SK-N-SH (cell line): Measurements from ENCODE around the gene KRTAP10-2. TPM values are rescaled to one million over a fixed set of nuclear protein-coding genes. Genes with fewer than 3 reads are reported as not detected.

Source experiments
- CTCF ChIA-PET: fragments of 300-600, 350-600 bp; formaldehyde crosslinking; extraction: SDS; loops from one replicate; lab custom pipeline; 2021; lab: Yijun Ruan, JAX
- POLR2A ChIA-PET: fragments of 350-600 bp; sonication (Branson Sonifier 250); formaldehyde crosslinking; extraction: SDS; loops from one replicate; lab custom pipeline; 2020; ENCODE audit warnings: antibody characterized with exemption, inconsistent platforms; lab: Yijun Ruan, JAX
- DNase-seq: peaks from one replicate; pipeline ENCODE4 v3.0.0; 2012
- H2AFZ ChIP-seq: fragments of 200-600 bp; sonication (generic); 2 replicates; pipeline ENCODE4 v1.8.1; 2016; ENCODE audit warnings: antibody characterized with exemption, mild to moderate bottlenecking, low read depth
- H3F3A ChIP-seq: fragments of 200-600 bp; sonication (generic); replicated peaks from 2 replicates; pipeline ENCODE3; 2016; ENCODE audit warnings: antibody characterized with exemption, mild to moderate bottlenecking; ENCODE audit not compliant: insufficient read depth
- H3K27ac ChIP-seq, 2 experiments: fragments of 200-500 bp in 1 of 2; fragments of 200-600 bp in 1 of 2; sonication (Bioruptor generic) in 1 of 2; sonication (generic), shearing (Covaris generic) in 1 of 2; 2 replicates each; pipeline versions ENCODE4 v1.5.1 to v1.6.1; 2014 to 2016; ENCODE audit warnings: low read depth in 2 of 2, inconsistent platforms in 1 of 2, low read length in 1 of 2, mild to moderate bottlenecking in 1 of 2, mixed read lengths in 1 of 2
- H3K27me3 ChIP-seq: fragments of 200-600 bp; sonication (generic), shearing (Covaris generic); 2 replicates; pipeline ENCODE4 v1.6.1; 2016; ENCODE audit warnings: mixed run types; ENCODE audit not compliant: insufficient read depth
- H3K36me3 ChIP-seq, 2 experiments: fragments of 200-500 bp in 1 of 2; fragments of 200-600 bp in 1 of 2; sonication (Bioruptor generic) in 1 of 2; sonication (generic) in 1 of 2; replicated peaks in 1 of 2; 2 replicates each; pipeline versions ENCODE3 to v1.5.1; 2014 to 2016; ENCODE audit warnings: low read length in 1 of 2, mild to moderate bottlenecking in 1 of 2; ENCODE audit not compliant: insufficient read depth in 2 of 2, control insufficient read depth in 1 of 2
- H3K4me1 ChIP-seq, 2 experiments: fragments of 200-500 bp in 1 of 2; fragments of 200-600 bp in 1 of 2; sonication (Bioruptor generic) in 1 of 2; sonication (generic), shearing (Covaris generic) in 1 of 2; 2 replicates each; pipeline versions ENCODE4 v1.5.1 to v1.6.1; 2014 to 2016; ENCODE audit warnings: low read depth in 1 of 2, low read length in 1 of 2, mixed run types in 1 of 2; ENCODE audit not compliant: insufficient read depth in 2 of 2, control insufficient read depth in 1 of 2
- H3K4me2 ChIP-seq: fragments of 200-600 bp; sonication (generic), shearing (Covaris generic); 2 replicates; pipeline ENCODE4 v1.6.1; 2017; ENCODE audit warnings: mixed run types
- H3K4me3 ChIP-seq, 2 experiments: fragments of 200-500 bp in 1 of 2; fragments of 200-600 bp in 1 of 2; sonication (Bioruptor generic) in 1 of 2; sonication (generic), shearing (Covaris generic) in 1 of 2; 2 replicates each; pipeline versions ENCODE4 v1.5.1 to v1.8.1; 2014 to 2016; ENCODE audit warnings: low read depth in 2 of 2, inconsistent platforms in 1 of 2, low read length in 1 of 2, mild to moderate bottlenecking in 1 of 2, mixed read lengths in 1 of 2, moderate library complexity in 1 of 2
- H3K79me2 ChIP-seq: fragments of 200-600 bp; sonication (generic); 2 replicates; pipeline ENCODE4 v1.8.1; 2017; ENCODE audit warnings: mild to moderate bottlenecking; ENCODE audit not compliant: insufficient read depth
- H3K9ac ChIP-seq: fragments of 200-600 bp; sonication (generic); 2 replicates; pipeline ENCODE4 v1.6.1; 2017; ENCODE audit warnings: mixed run types
- H3K9me2 ChIP-seq: fragments of 200-600 bp; sonication (generic); 2 replicates; pipeline ENCODE4 v1.6.1; 2017; ENCODE audit warnings: mixed run types
- H3K9me3 ChIP-seq: fragments of 200-600 bp; sonication (generic); 2 replicates; pipeline ENCODE4 v1.6.1; 2017; ENCODE audit warnings: mixed run types, mild to moderate bottlenecking, moderate library complexity
- H4K20me1 ChIP-seq: fragments of 200-600 bp; sonication (generic); 2 replicates; pipeline ENCODE4 v1.6.1; 2017; ENCODE audit warnings: mild to moderate bottlenecking, mixed run types; ENCODE audit not compliant: insufficient read depth
- CHD2 ChIP-seq: fragments of 150-350 bp; IDR thresholded peaks from 2 replicates; pipeline ENCODE4 v1.6.1; 2018; ENCODE audit warnings: low read length; ENCODE audit not compliant: partially characterized antibody
- ELF1 ChIP-seq: IDR thresholded peaks from 2 replicates; pipeline ENCODE4 v1.4.0; 2012
- EP300 ChIP-seq, 2 experiments: IDR thresholded peaks; 2 replicates each; pipeline versions ENCODE4 v1.4.0 to v1.6.1; 2012; ENCODE audit warnings: borderline replicate concordance in 1 of 2, low read depth in 1 of 2, low read length in 1 of 2
- EZH2phosphoT487 ChIP-seq: fragments of 200-600 bp; sonication (generic); IDR thresholded peaks from 2 replicates; pipeline ENCODE4 v1.6.1; 2017; ENCODE audit warnings: low read depth, mixed run types, mild to moderate bottlenecking, antibody characterized with exemption, moderate library complexity, borderline replicate concordance
- FOXJ3 ChIP-seq: sonication (generic); formaldehyde crosslinking; IDR thresholded peaks from 2 replicates; pipeline ENCODE4 v1.5.1; 2020; ENCODE audit warnings: mild to moderate bottlenecking, missing genetic modification reagents
- JUND ChIP-seq: IDR thresholded peaks from 2 replicates; pipeline ENCODE4 v1.4.0; 2012
- MXI1 ChIP-seq: IDR thresholded peaks from 2 replicates; pipeline ENCODE4 v1.6.1; 2012; ENCODE audit warnings: mild to moderate bottlenecking, low read depth, low read length, improper control_type of control experiment
- NFIC ChIP-seq: IDR thresholded peaks from 2 replicates; pipeline ENCODE4 v1.4.0; 2012; ENCODE audit warnings: borderline replicate concordance
- NRF1 ChIP-seq: IDR thresholded peaks from 2 replicates; pipeline ENCODE4 v1.6.1; 2012; ENCODE audit warnings: low read depth, mild to moderate bottlenecking, low read length
- RAD21 ChIP-seq: IDR thresholded peaks from 2 replicates; pipeline ENCODE4 v1.6.1; 2012; ENCODE audit warnings: mild to moderate bottlenecking, low read length
- RFX5 ChIP-seq: IDR thresholded peaks from 2 replicates; pipeline ENCODE4 v1.6.1; 2012; ENCODE audit warnings: mild to moderate bottlenecking, improper control_type of control experiment, low read length
- RXRA ChIP-seq: IDR thresholded peaks from 2 replicates; pipeline ENCODE4 v1.4.0; 2012; ENCODE audit warnings: low read depth, mild to moderate bottlenecking, borderline replicate concordance
- SIN3A ChIP-seq: IDR thresholded peaks from 2 replicates; pipeline ENCODE4 v1.6.1; 2012; ENCODE audit warnings: low read depth, mild to moderate bottlenecking, low read length, moderate library complexity, borderline replicate concordance
- TEAD4 ChIP-seq: IDR thresholded peaks from 2 replicates; pipeline ENCODE4 v1.4.0; 2012; ENCODE audit warnings: mild to moderate bottlenecking, borderline replicate concordance; ENCODE audit not compliant: insufficient read depth
- WGBS: methylation state at CpG from one replicate; pipeline ENCODE4 v1.1.6; 2017; ENCODE audit warnings: low lambda C conversion rate; 5-methylcytosine and 5-hydroxymethylcytosine counted together
- polyA plus RNA-seq, 3 experiments: library from polyadenylated mRNA; depleted of rRNA; stranded (reverse); fragments of >200 nt; gene quantifications; 2 replicates each; pipeline ENCODE4 v1.2.3, GENCODE V29; 2012
- TF ChIP-seq, protein P1 (sequence below): IDR thresholded peaks from 2 replicates; pipeline ENCODE4 v1.6.1; 2012; ENCODE audit warnings: mild to moderate bottlenecking, low read depth, low read length, moderate library complexity
- TF ChIP-seq, protein P2 (sequence below): fragments of 200-600 bp; sonication (generic); IDR thresholded peaks from 2 replicates; pipeline ENCODE4 v1.6.1; 2017; ENCODE audit warnings: antibody characterized with exemption, mild to moderate bottlenecking, moderate library complexity
- TF ChIP-seq, protein P3 (sequence below): IDR thresholded peaks from 2 replicates; pipeline ENCODE4; 2012
- TF ChIP-seq, protein P4 (sequence below): IDR thresholded peaks from 2 replicates; pipeline ENCODE4 v1.4.0; 2012; ENCODE audit warnings: low read depth

Gene KRTAP10-2
- polyA plus RNA-seq, 1 of the 3 experiments (the other 2 are of a cell fraction): not detected

DNA sequence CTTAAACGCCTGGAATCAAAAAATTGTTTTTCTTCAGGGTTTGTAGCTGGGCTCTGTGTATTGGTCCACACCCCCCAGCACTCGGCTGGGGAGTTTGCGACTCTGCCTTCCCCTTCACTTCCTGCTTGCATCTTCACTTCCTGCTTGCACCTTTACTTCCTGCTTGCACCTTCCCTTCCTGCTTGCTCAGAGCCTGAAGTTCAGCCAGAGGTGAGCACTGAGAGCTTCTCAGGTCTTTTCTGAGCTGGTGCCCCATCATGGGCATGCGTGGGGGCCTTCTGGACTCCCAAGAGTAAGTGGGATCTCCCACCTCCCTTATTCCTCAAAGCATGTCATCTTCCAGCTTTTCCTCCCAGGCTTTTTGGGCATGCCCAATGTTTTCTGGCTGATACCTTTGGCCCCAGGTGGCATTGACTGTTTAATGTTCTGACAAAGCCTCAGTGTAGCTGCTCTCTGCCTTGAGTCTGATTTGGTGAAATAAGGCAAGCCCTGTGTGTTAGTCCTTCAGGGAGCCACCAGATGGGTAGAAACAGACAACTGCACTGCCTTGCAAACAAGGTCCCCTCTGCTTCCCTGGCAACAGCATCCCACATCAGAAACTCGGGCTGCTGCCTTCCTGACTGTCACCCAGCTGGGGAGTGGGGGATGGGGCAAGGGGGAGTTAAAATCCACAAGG lies 3.5 kb downstream of the KRTAP10-2 start:
- POLR2A ChIA-PET: no interaction called here

DNA sequence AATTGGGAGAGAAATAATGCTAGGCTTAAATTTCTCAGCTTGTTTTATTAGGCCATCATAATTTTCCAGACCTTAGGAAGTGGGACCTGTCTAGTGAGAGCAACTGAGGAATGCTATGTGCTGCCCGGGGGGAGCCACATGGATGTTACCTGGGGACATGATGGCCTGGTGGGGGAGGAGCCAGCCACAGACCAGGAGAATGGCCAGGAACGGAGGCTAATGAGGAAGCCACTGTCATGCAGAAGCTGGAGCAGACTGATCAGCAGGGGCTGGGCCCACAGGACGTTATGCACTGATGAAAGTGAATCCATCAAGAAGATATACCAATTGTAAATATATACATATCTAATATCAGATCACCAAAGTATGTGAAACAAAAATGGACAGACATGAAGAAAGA lies 6.7 kb downstream of the KRTAP10-2 start:
- H3K4me2 ChIP-seq: no peak overlapping the region
- H3K4me1 ChIP-seq: no peaks in the 10 kb centered on the region
- H3K27me3 ChIP-seq: peaks cover 19% of the 10 kb centered on the region; the same call in 1 of the 2 replicates
- no peak overlapping the region for H3K4me3 ChIP-seq
- no peak overlapping the region for H2AFZ ChIP-seq
- POLR2A ChIA-PET: interaction anchor here (0.7 kb wide), 1 partner anchor 9 kb away, joined by 5 read pairs; no protein-coding TSS in a partner anchor
- H3K9me3 ChIP-seq: no peaks in the 10 kb centered on the region
- no peaks in the 10 kb centered on the region for H4K20me1 ChIP-seq
- H3K36me3 ChIP-seq: no peaks in the 10 kb centered on the region
- H3K9me2 ChIP-seq: no peaks in the 10 kb centered on the region
- no peak for DNase-seq
- no peaks in the 10 kb centered on the region for H3K79me2 ChIP-seq
- H3F3A ChIP-seq: no peaks in the 10 kb centered on the region
- 0% methylated on average over 3 of the region's 3 CpGs for WGBS
- CTCF ChIA-PET: no interaction called here
- H3K9ac ChIP-seq: no peak overlapping the region
- no peak overlapping the region for H3K27ac ChIP-seq
- TF ChIP-seq EZH2phosphoT487 (no peak), TEAD4 (no peak), RAD21 (no peak), MXI1 (no peak), SIN3A (no peak), NFIC (no peak), RXRA (no peak), NRF1 (no peak), JUND (no peak), FOXJ3 (CRISPR knock-in tag) (no peak), EP300 (IDR thresholded peaks at IDR 0.05; ENCODE audit: borderline replicate concordance in 1 of 2, low read depth in 1 of 2, low read length in 1 of 2) (no peak), CHD2 (no peak), RFX5 (no peak)
- TF ChIP-seq, protein P1, sequence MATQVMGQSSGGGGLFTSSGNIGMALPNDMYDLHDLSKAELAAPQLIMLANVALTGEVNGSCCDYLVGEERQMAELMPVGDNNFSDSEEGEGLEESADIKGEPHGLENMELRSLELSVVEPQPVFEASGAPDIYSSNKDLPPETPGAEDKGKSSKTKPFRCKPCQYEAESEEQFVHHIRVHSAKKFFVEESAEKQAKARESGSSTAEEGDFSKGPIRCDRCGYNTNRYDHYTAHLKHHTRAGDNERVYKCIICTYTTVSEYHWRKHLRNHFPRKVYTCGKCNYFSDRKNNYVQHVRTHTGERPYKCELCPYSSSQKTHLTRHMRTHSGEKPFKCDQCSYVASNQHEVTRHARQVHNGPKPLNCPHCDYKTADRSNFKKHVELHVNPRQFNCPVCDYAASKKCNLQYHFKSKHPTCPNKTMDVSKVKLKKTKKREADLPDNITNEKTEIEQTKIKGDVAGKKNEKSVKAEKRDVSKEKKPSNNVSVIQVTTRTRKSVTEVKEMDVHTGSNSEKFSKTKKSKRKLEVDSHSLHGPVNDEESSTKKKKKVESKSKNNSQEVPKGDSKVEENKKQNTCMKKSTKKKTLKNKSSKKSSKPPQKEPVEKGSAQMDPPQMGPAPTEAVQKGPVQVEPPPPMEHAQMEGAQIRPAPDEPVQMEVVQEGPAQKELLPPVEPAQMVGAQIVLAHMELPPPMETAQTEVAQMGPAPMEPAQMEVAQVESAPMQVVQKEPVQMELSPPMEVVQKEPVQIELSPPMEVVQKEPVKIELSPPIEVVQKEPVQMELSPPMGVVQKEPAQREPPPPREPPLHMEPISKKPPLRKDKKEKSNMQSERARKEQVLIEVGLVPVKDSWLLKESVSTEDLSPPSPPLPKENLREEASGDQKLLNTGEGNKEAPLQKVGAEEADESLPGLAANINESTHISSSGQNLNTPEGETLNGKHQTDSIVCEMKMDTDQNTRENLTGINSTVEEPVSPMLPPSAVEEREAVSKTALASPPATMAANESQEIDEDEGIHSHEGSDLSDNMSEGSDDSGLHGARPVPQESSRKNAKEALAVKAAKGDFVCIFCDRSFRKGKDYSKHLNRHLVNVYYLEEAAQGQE: no peak

More for the DNA sequence above, 3.5 kb downstream of the KRTAP10-2 start:
- WGBS: 13% methylated on average over 4 of the region's 5 CpGs
- H3K27ac ChIP-seq: no peak overlapping the region
- CTCF ChIA-PET: interaction anchor here (1.0 kb wide), 1 partner anchor 30 kb away, joined by 3 read pairs; no protein-coding TSS in a partner anchor
- no peaks in the 10 kb centered on the region for H3F3A ChIP-seq
- H3K27me3 ChIP-seq: peaks cover 13% of the 10 kb centered on the region
- no peaks in the 10 kb centered on the region for H3K9me3 ChIP-seq
- TF ChIP-seq ELF1 (no peak), FOXJ3 (CRISPR knock-in tag) (no peak), EZH2phosphoT487 (no peak), NRF1 (no peak), SIN3A (no peak), RFX5 (no peak)
- TF ChIP-seq, protein P2, sequence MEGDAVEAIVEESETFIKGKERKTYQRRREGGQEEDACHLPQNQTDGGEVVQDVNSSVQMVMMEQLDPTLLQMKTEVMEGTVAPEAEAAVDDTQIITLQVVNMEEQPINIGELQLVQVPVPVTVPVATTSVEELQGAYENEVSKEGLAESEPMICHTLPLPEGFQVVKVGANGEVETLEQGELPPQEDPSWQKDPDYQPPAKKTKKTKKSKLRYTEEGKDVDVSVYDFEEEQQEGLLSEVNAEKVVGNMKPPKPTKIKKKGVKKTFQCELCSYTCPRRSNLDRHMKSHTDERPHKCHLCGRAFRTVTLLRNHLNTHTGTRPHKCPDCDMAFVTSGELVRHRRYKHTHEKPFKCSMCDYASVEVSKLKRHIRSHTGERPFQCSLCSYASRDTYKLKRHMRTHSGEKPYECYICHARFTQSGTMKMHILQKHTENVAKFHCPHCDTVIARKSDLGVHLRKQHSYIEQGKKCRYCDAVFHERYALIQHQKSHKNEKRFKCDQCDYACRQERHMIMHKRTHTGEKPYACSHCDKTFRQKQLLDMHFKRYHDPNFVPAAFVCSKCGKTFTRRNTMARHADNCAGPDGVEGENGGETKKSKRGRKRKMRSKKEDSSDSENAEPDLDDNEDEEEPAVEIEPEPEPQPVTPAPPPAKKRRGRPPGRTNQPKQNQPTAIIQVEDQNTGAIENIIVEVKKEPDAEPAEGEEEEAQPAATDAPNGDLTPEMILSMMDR: no peak
- TF ChIP-seq, protein P3, sequence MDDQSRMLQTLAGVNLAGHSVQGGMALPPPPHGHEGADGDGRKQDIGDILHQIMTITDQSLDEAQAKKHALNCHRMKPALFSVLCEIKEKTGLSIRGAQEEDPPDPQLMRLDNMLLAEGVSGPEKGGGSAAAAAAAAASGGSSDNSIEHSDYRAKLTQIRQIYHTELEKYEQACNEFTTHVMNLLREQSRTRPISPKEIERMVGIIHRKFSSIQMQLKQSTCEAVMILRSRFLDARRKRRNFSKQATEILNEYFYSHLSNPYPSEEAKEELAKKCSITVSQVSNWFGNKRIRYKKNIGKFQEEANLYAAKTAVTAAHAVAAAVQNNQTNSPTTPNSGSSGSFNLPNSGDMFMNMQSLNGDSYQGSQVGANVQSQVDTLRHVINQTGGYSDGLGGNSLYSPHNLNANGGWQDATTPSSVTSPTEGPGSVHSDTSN: no peak
- TF ChIP-seq, protein P4, sequence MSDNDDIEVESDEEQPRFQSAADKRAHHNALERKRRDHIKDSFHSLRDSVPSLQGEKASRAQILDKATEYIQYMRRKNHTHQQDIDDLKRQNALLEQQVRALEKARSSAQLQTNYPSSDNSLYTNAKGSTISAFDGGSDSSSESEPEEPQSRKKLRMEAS: no peak
- H2AFZ ChIP-seq: no peak overlapping the region
- H4K20me1 ChIP-seq: no peaks in the 10 kb centered on the region
- H3K4me2 ChIP-seq: no peak overlapping the region
- H3K9ac ChIP-seq: no peak overlapping the region
- H3K79me2 ChIP-seq: no peaks in the 10 kb centered on the region
- no peaks in the 10 kb centered on the region for H3K4me1 ChIP-seq
- no peaks in the 10 kb centered on the region for H3K9me2 ChIP-seq
- DNase-seq: no peak
- H3K4me3 ChIP-seq: no peak overlapping the region
- H3K36me3 ChIP-seq: no peaks in the 10 kb centered on the region
